ENCODE measurements around the gene DIAPH1.

- TF ChIP-seq CTCF (IDR thresholded peaks at IDR 0.05; ENCODE audit: low read depth, low read length) (no peak), EZH2phosphoT487 (IDR thresholded peaks at IDR 0.05; ENCODE audit: low read depth) (no peak)
Observed at GRCh38 chr5:141494761-141495452, 123.9 kb downstream of the DIAPH1 start.

Data from OCI-LY3 (cell line).